ENCODE results near the gene GAGE10.

The GAGE10 gene

GRCh38 chrX:49303346-49303745 lies at the start of gene GAGE10:
Gene GAGE10, plus strand, starts transcription at chrX:49303646. Its CDS starts 1,214 bp downstream, at chrX:49304860.
- no peak for DNase-seq

GRCh38 chrX:49254639-49255038 lies 48.8 kb upstream of the GAGE10 start:
- no peak for DNase-seq

GRCh38 chrX:49256268-49256995 lies 47.0 kb upstream of the GAGE10 start:
- no peak for DNase-seq

- DNase-seq: no peak
Measured at GRCh38 chrX:49257074-49257790, 46.2 kb upstream of the GAGE10 start.

GRCh38 chrX:49257846-49258748 lies 45.3 kb upstream of the GAGE10 start:
- DNase-seq: no peak

GRCh38 chrX:49258749-49259124 lies 44.7 kb upstream of the GAGE10 start:
- no peak for DNase-seq

- DNase-seq: no peak
Measured at GRCh38 chrX:49260221-49260985, 43.0 kb upstream of the GAGE10 start.

- DNase-seq: no peak
Measured at GRCh38 chrX:49262603-49263002, 40.8 kb upstream of the GAGE10 start.

GRCh38 chrX:49263631-49264030 lies 39.8 kb upstream of the GAGE10 start:
- no peak for DNase-seq

GRCh38 chrX:49264460-49264859 lies 39.0 kb upstream of the GAGE10 start, which contains the start of gene FOXP3:
Gene FOXP3, minus strand, starts transcription at chrX:49264710. Its CDS starts 6,205 bp downstream, at chrX:49258505.
- no peak for DNase-seq

GRCh38 chrX:49266523-49267445 lies 36.7 kb upstream of the GAGE10 start:
- no peak for DNase-seq

- no peak for DNase-seq
Measured at GRCh38 chrX:49268702-49269009, 34.8 kb upstream of the GAGE10 start.

GRCh38 chrX:49269010-49269766 lies 34.3 kb upstream of the GAGE10 start:
- peak; percentile 96 for DNase-seq

- no peak for DNase-seq
Measured at GRCh38 chrX:49269767-49270248, 33.6 kb upstream of the GAGE10 start, which contains the start of gene PPP1R3F. Gene PPP1R3F, plus strand, starts transcription at chrX:49269793. Its CDS starts 77 bp downstream, at chrX:49269870.

- no peak for DNase-seq
Measured at GRCh38 chrX:49270249-49270921, 33.1 kb upstream of the GAGE10 start.

GRCh38 chrX:49271341-49271740 lies 32.1 kb upstream of the GAGE10 start:
- DNase-seq: no peak

GRCh38 chrX:49272421-49272820 lies 31.0 kb upstream of the GAGE10 start:
- peak; percentile 38 for DNase-seq

GRCh38 chrX:49273181-49273727 lies 30.2 kb upstream of the GAGE10 start:
- peak; percentile 74 for DNase-seq

- no peak for DNase-seq
Measured at GRCh38 chrX:49276207-49276606, 27.2 kb upstream of the GAGE10 start.
